Activated CD8-positive, alpha-beta T cell treated with anti-CD3 and anti-CD28 coated beads for 36 hours (primary cell): ENCODE measurements around the gene FBXL2. TPM values are rescaled to one million over a fixed set of nuclear protein-coding genes. Genes with fewer than 3 reads are reported as not detected.

Source experiments
- ATAC-seq: fragments of 200-7000 bp; cut with Tn5 transposase; one replicate; pipeline ENCODE4 v1.10.0; 2021; ENCODE audit warnings: mild to moderate bottlenecking, moderate library complexity
- CTCF ChIA-PET: fragments of 350-600 bp; sonication (Branson Sonifier 250); formaldehyde crosslinking; loops from one replicate; lab custom pipeline; 2021; ENCODE audit warnings: antibody characterized with exemption; lab: Charles Lee
- POLR2A ChIA-PET: fragments of 350-600 bp; sonication (Branson Sonifier 250); formaldehyde crosslinking; loops from one replicate; lab custom pipeline; 2021; ENCODE audit warnings: antibody characterized with exemption; lab: Charles Lee
- DNase-seq: peaks from one replicate; pipeline ENCODE4 v3.0.0-alpha.2; 2020
- H3K27ac Mint-ChIP-seq: one replicate; pipeline ENCODE4 v1.8.0; 2021; ENCODE audit warnings: mild to moderate bottlenecking, mixed read lengths
- H3K27me3 Mint-ChIP-seq: one replicate; pipeline ENCODE4 v1.8.0; 2021; ENCODE audit warnings: mixed read lengths
- H3K36me3 Mint-ChIP-seq: one replicate; pipeline ENCODE4 v1.8.0; 2021; ENCODE audit warnings: low read depth, mixed read lengths
- H3K4me1 Mint-ChIP-seq: one replicate; pipeline ENCODE4 v1.8.0; 2021; ENCODE audit warnings: low read depth, mixed read lengths
- H3K4me3 Mint-ChIP-seq: one replicate; pipeline ENCODE4 v1.8.0; 2021; ENCODE audit warnings: mild to moderate bottlenecking, moderate library complexity, mixed read lengths
- H3K9me3 Mint-ChIP-seq: one replicate; pipeline ENCODE4 v1.8.0; 2021; ENCODE audit warnings: mixed read lengths
- intact Hi-C: fragments of 100-400 bp; cut with micrococcal nuclease; formaldehyde crosslinking; loops from one replicate; pipeline ENCODE4 v1.10.0; 2022
- total RNA-seq, 2 experiments: library from RNA; stranded (reverse); gene quantifications; one replicate each; pipeline ENCODE4 v1.2.3, GENCODE V29; 2021
- TF ChIP-seq, protein P1 (sequence below): fragments of 200-600 bp; IDR thresholded peaks from one replicate; pipeline ENCODE4 v1.8.0; 2022; ENCODE audit warnings: antibody characterized with exemption, mild to moderate bottlenecking

The FBXL2 gene
- total RNA-seq, 2 experiments from 2014 or later = not detected

DNA sequence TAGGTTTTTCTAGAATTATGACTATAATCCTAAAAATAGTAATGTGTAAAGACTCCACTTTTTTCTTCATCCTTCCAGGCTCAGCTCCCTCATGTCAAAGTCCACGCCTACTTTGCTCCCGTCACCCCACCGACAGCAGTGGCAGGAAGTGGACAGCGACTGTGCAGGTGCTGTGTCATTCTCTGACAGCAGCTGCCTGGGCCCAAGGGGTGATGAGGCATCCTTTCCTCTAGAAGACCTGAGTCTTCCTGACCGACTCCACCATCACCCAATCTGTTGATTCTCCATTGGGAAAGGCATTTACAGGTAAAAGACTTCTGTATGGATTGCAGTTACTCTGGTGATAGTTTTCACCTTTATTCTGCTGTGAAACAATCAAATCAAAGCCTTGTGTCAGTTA, 108.2 kb downstream of the FBXL2 start:
- H3K27ac Mint-ChIP-seq = peak overlapping the region; percentile 69
- peaks cover 24% of the 10 kb centered on the region for H3K36me3 Mint-ChIP-seq
- POLR2A ChIA-PET = interaction anchor here (1.2 kb wide), 1 partner anchor 13 kb away, joined by 3 read pairs; no protein-coding TSS in a partner anchor
- H3K9me3 Mint-ChIP-seq = no peaks in the 10 kb centered on the region
- peak; percentile 92 for ATAC-seq
- TF ChIP-seq, protein P1, sequence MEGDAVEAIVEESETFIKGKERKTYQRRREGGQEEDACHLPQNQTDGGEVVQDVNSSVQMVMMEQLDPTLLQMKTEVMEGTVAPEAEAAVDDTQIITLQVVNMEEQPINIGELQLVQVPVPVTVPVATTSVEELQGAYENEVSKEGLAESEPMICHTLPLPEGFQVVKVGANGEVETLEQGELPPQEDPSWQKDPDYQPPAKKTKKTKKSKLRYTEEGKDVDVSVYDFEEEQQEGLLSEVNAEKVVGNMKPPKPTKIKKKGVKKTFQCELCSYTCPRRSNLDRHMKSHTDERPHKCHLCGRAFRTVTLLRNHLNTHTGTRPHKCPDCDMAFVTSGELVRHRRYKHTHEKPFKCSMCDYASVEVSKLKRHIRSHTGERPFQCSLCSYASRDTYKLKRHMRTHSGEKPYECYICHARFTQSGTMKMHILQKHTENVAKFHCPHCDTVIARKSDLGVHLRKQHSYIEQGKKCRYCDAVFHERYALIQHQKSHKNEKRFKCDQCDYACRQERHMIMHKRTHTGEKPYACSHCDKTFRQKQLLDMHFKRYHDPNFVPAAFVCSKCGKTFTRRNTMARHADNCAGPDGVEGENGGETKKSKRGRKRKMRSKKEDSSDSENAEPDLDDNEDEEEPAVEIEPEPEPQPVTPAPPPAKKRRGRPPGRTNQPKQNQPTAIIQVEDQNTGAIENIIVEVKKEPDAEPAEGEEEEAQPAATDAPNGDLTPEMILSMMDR = no peak
- H3K4me1 Mint-ChIP-seq = peaks cover 16% of the 10 kb centered on the region
- CTCF ChIA-PET = interaction anchor here (2.3 to 5.8 kb wide), 2 partner anchors 12 to 254 kb away, joined by 7 to 55 read pairs; no protein-coding TSS in a partner anchor
- H3K27me3 Mint-ChIP-seq = no peaks in the 10 kb centered on the region
- peak; percentile 77 for DNase-seq
- no peak overlapping the region for H3K4me3 Mint-ChIP-seq
- intact Hi-C loops = no loop called here

DNA sequence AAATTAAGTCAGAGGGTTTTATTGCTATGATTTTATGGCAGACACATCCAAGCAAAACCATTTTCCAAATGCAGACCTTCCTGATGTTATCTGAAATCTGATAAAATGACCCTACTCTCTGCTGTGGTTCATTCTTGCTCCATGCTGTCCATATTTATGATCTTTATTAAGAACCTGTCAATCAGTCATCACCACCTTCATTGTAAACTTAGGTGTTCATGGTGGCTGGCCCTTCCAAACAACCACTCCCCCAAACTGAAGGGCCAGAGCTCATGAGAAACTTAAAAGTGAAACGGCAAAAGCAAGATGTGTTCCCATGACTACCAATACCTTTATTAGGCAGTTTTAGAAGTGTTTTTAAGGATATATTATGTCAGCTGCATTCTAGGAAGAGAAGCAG, 109.4 kb downstream of the FBXL2 start:
- ATAC-seq (no peak), DNase-seq (no peak)
- ChIA-PET POLR2A (interaction anchor here (1.4 kb wide), 1 partner anchor 28 kb away, joined by 3 read pairs; no protein-coding TSS in a partner anchor), CTCF (interaction anchor here (0.8 to 5.8 kb wide), 3 partner anchors 13 to 255 kb away, joined by 3 to 55 read pairs (median 7); no protein-coding TSS in a partner anchor)
- H3K4me1 Mint-ChIP-seq = peaks cover 20% of the 10 kb centered on the region
- H3K4me3 Mint-ChIP-seq = no peak overlapping the region
- peak overlapping the region; percentile 62 for H3K27ac Mint-ChIP-seq
- intact Hi-C loops = no loop called here
- TF ChIP-seq, protein P1 = no peak
- peaks cover 31% of the 10 kb centered on the region for H3K36me3 Mint-ChIP-seq
- H3K27me3 Mint-ChIP-seq = no peaks in the 10 kb centered on the region
- H3K9me3 Mint-ChIP-seq = no peaks in the 10 kb centered on the region

- TF ChIP-seq, protein P1 = no peak
- CTCF ChIA-PET = interaction anchor here (1.1 to 3.8 kb wide), 2 partner anchors 16 to 26 kb away, joined by 4 to 18 read pairs; no protein-coding TSS in a partner anchor
- Mint-ChIP-seq H3K9me3 (no peaks in the 10 kb centered on the region), H3K4me3 (no peak overlapping the region), H3K4me1 (peaks cover 26% of the 10 kb centered on the region), H3K27ac (no peak overlapping the region), H3K27me3 (no peaks in the 10 kb centered on the region), H3K36me3 (peaks cover 47% of the 10 kb centered on the region)
- intact Hi-C loops = no loop called here
- ATAC-seq (no peak), DNase-seq (no peak)
- POLR2A ChIA-PET = interaction anchor here (1.2 kb wide), 2 partner anchors 10 to 15 kb away, joined by 3 read pairs; no protein-coding TSS in a partner anchor
These were observed 111.3 kb downstream of the FBXL2 start for GRCh38 chr3:33388374-33389100.

- no peak for ATAC-seq
- CTCF ChIA-PET = interaction anchor here (0.9 to 3.8 kb wide), 2 partner anchors 17 to 258 kb away, joined by 3 to 18 read pairs; no protein-coding TSS in a partner anchor
- no peak overlapping the region for H3K27ac Mint-ChIP-seq
- TF ChIP-seq, protein P1 = no peak
- POLR2A ChIA-PET = interaction anchor here (1.2 kb wide), 1 partner anchor 14 kb away, joined by 3 read pairs; no protein-coding TSS in a partner anchor
- intact Hi-C loops = no loop called here
- DNase-seq = no peak
- H3K36me3 Mint-ChIP-seq = peaks cover 48% of the 10 kb centered on the region
- no peaks in the 10 kb centered on the region for H3K27me3 Mint-ChIP-seq
- no peak overlapping the region for H3K4me3 Mint-ChIP-seq
- peaks cover 26% of the 10 kb centered on the region for H3K4me1 Mint-ChIP-seq
- H3K9me3 Mint-ChIP-seq = no peaks in the 10 kb centered on the region
These were observed 112.7 kb downstream of the FBXL2 start for GRCh38 chr3:33389908-33390307.
